Measurements from ENCODE around the gene SLC22A1. TPM values are rescaled to one million over a fixed set of nuclear protein-coding genes. Genes with fewer than 3 reads are reported as not detected.

The SLC22A1 gene
- total and polyA plus RNA-seq, 12 donors, result 0.26 to 7.1 (median 1.7) TPM; not detected in 2

DNA sequence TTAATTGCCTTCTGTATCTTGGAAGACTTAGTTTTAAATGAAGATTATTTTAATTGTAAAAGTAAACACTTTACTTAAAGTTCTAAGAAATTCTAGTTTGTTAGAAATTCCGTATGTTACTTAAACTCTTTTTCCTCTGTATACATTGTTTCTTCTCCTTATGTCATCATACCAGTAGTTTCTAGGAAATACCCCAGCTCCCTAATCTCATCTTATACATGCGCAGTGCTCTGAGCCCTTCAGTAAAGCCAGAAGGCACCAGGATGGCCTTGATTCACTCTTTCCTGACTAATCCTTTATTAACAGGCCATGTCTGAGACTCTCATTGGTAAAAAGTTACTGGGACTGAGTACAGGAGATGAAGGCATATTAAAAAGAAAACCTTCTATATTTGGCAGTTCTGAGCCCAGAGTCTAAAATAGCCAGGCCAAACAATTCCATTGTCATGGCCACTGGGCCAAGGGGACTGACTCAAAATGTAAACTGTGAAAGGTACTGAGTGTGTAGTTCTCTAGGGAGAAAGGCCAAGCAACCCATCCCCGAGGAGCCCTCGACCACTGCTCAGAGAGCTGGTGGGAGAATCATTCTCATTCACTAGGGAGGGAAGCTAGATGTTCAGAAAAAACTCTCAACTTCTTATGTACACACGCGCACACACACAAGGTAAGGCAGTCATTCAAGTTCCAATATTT is 25.0 kb downstream of the SLC22A1 start:
- no peaks in the 10 kb centered on the region for H3K27me3 ChIP-seq
- no peaks in the 10 kb centered on the region for H3K9me3 ChIP-seq (replicated peaks in 1 of 3)
- no peak overlapping the region for H3K27ac ChIP-seq
- DNase-seq, result no peak
- WGBS, 4 donors, result 90 to 94% (median 92%) methylated on average over 6 of the region's 6 CpGs
- no peak overlapping the region for H3K4me3 ChIP-seq
- no peaks in the 10 kb centered on the region for H3K36me3 ChIP-seq (replicated peaks in 1 of 2)
- no peaks in the 10 kb centered on the region for H3K4me1 ChIP-seq (replicated peaks in 1 of 2)
- no peak for TF ChIP-seq POLR2A (IDR thresholded peaks at IDR 0.05)
- TF ChIP-seq, protein P1, sequence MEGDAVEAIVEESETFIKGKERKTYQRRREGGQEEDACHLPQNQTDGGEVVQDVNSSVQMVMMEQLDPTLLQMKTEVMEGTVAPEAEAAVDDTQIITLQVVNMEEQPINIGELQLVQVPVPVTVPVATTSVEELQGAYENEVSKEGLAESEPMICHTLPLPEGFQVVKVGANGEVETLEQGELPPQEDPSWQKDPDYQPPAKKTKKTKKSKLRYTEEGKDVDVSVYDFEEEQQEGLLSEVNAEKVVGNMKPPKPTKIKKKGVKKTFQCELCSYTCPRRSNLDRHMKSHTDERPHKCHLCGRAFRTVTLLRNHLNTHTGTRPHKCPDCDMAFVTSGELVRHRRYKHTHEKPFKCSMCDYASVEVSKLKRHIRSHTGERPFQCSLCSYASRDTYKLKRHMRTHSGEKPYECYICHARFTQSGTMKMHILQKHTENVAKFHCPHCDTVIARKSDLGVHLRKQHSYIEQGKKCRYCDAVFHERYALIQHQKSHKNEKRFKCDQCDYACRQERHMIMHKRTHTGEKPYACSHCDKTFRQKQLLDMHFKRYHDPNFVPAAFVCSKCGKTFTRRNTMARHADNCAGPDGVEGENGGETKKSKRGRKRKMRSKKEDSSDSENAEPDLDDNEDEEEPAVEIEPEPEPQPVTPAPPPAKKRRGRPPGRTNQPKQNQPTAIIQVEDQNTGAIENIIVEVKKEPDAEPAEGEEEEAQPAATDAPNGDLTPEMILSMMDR (IDR thresholded peaks at IDR 0.05), result no peak
- intact Hi-C loops (cut with DNase I), result no loop called here

DNA sequence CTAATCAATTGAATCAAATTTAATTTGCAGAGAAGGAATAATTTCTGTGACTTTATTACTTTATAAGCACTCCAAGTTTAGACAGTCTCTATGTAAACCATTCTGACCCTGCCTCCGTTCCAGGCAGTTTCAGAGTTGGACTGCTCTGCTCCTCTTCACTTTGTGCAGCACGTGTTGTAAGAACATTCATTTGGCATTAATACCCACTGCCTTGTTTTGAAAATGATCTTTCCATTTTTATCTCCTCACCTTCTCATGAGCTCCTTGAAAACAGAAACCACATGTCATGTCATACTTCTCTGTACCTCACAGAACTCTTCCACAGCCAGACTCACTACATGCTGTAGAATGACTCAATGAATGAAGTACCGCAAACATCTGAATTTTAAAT is 25.5 kb downstream of the SLC22A1 start:
- TF ChIP-seq, protein P1 (IDR thresholded peaks at IDR 0.05), result no peak
- TF ChIP-seq POLR2A (IDR thresholded peaks at IDR 0.05), result no peak
- intact Hi-C loops (cut with DNase I), result no loop called here
- no peak overlapping the region for H3K4me3 ChIP-seq
- no peaks in the 10 kb centered on the region for H3K36me3 ChIP-seq (replicated peaks in 1 of 2)
- no peaks in the 10 kb centered on the region for H3K9me3 ChIP-seq (replicated peaks in 1 of 3)
- no peak for DNase-seq
- H3K4me1 ChIP-seq (replicated peaks in 1 of 2), result no peaks in the 10 kb centered on the region
- no peaks in the 10 kb centered on the region for H3K27me3 ChIP-seq
- WGBS, 4 donors, result 91 to 95% (median 93%) methylated on average over 3 of the region's 3 CpGs
- no peak overlapping the region for H3K27ac ChIP-seq

DNA sequence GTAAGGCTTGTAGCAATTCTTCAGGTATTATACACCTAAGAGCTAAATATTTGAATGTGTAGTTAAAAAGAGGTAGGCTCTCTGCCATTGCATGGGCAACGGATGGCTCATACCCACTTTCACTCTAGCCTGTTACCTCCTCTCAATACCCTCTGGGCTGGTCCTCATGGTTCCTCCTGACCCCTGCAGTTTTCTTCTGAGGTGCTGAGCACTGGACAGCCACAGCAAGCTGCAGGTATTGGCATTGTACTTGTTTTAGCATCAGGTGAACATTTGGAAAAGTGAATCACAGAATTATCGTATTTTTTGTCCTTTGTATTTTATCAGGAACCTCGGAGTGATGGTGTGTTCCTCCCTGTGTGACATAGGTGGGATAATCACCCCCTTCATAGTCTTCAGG is 32.9 kb downstream of the SLC22A1 start:
- Histone ChIP-seq H3K27ac (no peak overlapping the region), H3K9me3 (replicated peaks in 1 of 3) (no peaks in the 10 kb centered on the region), H3K4me1 (replicated peaks in 1 of 2) (no peaks in the 10 kb centered on the region), H3K4me3 (no peak overlapping the region), H3K36me3 (replicated peaks in 1 of 2) (no peaks in the 10 kb centered on the region), H3K27me3 (no peaks in the 10 kb centered on the region)
- intact Hi-C loops (cut with DNase I), result no loop called here
- TF ChIP-seq, protein P1 (IDR thresholded peaks at IDR 0.05), result no peak
- TF ChIP-seq POLR2A (IDR thresholded peaks at IDR 0.05), result no peak
- DNase-seq, result no peak
- WGBS, 4 donors, result 96 to 98% (median 97%) methylated on average over 3 of the region's 3 CpGs

- TF ChIP-seq POLR2A (IDR thresholded peaks at IDR 0.05), result no peak
- TF ChIP-seq, protein P1 (IDR thresholded peaks at IDR 0.05), result no peak
- no peak overlapping the region for H3K27ac ChIP-seq
- intact Hi-C loops (cut with DNase I), result no loop called here
- H3K27me3 ChIP-seq, result no peaks in the 10 kb centered on the region
- H3K36me3 ChIP-seq (replicated peaks in 1 of 2), result no peaks in the 10 kb centered on the region
- H3K4me1 ChIP-seq (replicated peaks in 1 of 2), result no peaks in the 10 kb centered on the region
- no peak for DNase-seq
- 79 to 96% (median 87%) methylated on average over 1 of the region's 1 CpG for WGBS, 4 donors
- H3K4me3 ChIP-seq, result no peak overlapping the region
- H3K9me3 ChIP-seq (replicated peaks in 1 of 3), result no peaks in the 10 kb centered on the region
Measured at GRCh38 chr6:160156842-160157241, 35.2 kb downstream of the SLC22A1 start.

Measured in adrenal gland (tissue), 12 donors.